Measurements from ENCODE around the gene SMG6.

DNA sequence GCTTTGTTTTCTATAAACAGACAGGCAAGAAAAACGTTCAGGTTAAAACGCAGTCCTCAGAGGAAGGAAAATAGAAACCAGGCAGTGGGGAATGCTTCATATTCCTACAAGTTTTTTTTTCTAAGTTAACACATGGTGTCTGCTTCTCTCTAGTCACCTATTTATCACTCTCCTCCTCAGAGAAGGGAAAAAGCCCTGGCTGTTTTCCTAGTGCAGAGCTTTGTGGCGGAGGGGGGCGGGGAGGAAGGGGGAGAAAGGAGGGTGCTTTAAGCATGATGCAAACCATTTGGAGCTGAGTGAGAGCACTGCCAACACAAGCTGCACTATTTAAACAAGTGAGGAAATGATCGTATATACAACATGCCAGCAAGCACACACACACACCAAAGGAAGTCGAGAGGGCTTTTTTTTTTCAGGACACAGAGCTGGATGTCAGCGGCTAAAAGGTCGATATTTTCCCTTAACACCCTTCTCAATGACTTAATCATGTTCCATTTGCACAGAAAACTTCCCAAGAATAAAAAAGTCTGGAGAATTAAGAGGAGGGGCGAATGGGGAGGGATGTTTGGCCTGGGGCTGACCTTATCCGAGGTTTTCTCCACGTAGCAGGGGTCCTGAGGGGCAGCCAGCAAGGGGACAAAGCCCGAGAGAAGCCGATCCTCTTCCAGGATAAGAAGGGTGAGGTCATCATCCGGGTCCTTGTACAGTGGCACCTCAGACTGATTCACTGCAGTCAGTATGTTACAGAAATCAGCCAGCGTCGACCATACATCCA lies 131.3 kb downstream of the SMG6 start:
- TF ChIP-seq, protein P1, sequence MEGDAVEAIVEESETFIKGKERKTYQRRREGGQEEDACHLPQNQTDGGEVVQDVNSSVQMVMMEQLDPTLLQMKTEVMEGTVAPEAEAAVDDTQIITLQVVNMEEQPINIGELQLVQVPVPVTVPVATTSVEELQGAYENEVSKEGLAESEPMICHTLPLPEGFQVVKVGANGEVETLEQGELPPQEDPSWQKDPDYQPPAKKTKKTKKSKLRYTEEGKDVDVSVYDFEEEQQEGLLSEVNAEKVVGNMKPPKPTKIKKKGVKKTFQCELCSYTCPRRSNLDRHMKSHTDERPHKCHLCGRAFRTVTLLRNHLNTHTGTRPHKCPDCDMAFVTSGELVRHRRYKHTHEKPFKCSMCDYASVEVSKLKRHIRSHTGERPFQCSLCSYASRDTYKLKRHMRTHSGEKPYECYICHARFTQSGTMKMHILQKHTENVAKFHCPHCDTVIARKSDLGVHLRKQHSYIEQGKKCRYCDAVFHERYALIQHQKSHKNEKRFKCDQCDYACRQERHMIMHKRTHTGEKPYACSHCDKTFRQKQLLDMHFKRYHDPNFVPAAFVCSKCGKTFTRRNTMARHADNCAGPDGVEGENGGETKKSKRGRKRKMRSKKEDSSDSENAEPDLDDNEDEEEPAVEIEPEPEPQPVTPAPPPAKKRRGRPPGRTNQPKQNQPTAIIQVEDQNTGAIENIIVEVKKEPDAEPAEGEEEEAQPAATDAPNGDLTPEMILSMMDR (IDR thresholded peaks at IDR 0.05): no peak
- TF ChIP-seq POLR2A (IDR thresholded peaks at IDR 0.05): no peak
